ENCODE results near the gene CPAMD8.

GRCh38 chr19:17074634-17075034, 48.0 kb upstream of the CPAMD8 start:
- no peak for TF ChIP-seq CTCF (IDR thresholded peaks at IDR 0.05)
- no peak for TF ChIP-seq POLR2A (IDR thresholded peaks at IDR 0.05)
